Testis (tissue), 2 donors: ENCODE data around the gene PIP5K1A.

ENCODE experiments used
- CTCF ChIP-seq, 3 experiments: fragments of 450-650 bp in 2 of 3; fragments of 200-600 bp in 1 of 3; sonication (generic) in 1 of 3; IDR thresholded peaks; one replicate each; pipeline ENCODE4 v1.5.1; 2016 to 2019; ENCODE audit warnings: antibody characterized with exemption in 3 of 3, mild to moderate bottlenecking in 2 of 3, moderate library complexity in 1 of 3
- POLR2A ChIP-seq: fragments of 450-650 bp; IDR thresholded peaks from one replicate; pipeline ENCODE4 v1.6.1; 2017; ENCODE audit warnings: antibody characterized with exemption, mild to moderate bottlenecking, moderate library complexity

GRCh38 chr1:151242442-151242841 lies 44.1 kb downstream of the PIP5K1A start:
- TF ChIP-seq CTCF (IDR thresholded peaks at IDR 0.05) (no peak), POLR2A (no peak)
